ENCODE data around the gene NOTCH1. TPM values are rescaled to one million over a fixed set of nuclear protein-coding genes. Genes with fewer than 3 reads are reported as not detected.

The NOTCH1 gene
- total and polyA plus RNA-seq, 2 of the 8 experiments (the other 6 are each of a cell fraction or from before 2014, with no cell fraction given): 6.9 to 55.6 TPM

DNA sequence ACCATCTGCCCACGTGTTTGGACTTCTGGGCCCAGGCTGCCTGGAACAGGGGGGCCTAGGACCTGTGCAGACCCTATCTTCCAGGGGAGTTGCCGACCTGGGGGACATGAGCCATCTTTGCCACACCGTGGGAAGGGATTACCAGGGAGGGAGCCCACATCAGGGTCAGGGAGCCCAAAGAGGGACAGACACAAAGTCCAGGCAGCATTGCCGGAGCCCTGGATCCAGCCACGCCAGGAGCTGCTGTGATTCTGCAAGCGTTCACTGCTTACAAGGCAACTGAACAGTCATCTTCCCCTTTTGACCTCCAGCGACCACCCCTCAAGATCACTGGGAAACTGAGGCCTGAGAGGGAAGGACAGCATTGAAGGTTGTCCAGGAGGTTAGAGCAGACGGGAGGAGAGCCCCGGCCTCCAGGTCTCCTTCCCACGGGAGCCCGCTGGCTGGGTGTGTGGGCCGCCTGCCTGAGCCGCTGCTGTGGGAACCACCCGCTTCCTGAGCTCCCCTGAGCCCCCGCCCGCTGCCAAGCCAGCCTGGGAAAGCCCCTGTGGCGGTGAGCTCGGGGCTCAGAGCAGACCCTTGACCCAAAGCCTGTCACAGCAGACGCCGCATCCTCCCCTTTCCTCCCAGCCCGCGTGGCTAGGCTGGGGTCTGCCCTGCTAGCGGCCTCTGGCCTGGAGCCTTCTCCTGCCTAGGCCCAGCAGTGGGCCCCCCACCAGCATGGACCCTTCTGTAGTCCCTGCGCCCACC, 17.1 kb upstream of the NOTCH1 start (continued):
- TF ChIP-seq, protein P1, sequence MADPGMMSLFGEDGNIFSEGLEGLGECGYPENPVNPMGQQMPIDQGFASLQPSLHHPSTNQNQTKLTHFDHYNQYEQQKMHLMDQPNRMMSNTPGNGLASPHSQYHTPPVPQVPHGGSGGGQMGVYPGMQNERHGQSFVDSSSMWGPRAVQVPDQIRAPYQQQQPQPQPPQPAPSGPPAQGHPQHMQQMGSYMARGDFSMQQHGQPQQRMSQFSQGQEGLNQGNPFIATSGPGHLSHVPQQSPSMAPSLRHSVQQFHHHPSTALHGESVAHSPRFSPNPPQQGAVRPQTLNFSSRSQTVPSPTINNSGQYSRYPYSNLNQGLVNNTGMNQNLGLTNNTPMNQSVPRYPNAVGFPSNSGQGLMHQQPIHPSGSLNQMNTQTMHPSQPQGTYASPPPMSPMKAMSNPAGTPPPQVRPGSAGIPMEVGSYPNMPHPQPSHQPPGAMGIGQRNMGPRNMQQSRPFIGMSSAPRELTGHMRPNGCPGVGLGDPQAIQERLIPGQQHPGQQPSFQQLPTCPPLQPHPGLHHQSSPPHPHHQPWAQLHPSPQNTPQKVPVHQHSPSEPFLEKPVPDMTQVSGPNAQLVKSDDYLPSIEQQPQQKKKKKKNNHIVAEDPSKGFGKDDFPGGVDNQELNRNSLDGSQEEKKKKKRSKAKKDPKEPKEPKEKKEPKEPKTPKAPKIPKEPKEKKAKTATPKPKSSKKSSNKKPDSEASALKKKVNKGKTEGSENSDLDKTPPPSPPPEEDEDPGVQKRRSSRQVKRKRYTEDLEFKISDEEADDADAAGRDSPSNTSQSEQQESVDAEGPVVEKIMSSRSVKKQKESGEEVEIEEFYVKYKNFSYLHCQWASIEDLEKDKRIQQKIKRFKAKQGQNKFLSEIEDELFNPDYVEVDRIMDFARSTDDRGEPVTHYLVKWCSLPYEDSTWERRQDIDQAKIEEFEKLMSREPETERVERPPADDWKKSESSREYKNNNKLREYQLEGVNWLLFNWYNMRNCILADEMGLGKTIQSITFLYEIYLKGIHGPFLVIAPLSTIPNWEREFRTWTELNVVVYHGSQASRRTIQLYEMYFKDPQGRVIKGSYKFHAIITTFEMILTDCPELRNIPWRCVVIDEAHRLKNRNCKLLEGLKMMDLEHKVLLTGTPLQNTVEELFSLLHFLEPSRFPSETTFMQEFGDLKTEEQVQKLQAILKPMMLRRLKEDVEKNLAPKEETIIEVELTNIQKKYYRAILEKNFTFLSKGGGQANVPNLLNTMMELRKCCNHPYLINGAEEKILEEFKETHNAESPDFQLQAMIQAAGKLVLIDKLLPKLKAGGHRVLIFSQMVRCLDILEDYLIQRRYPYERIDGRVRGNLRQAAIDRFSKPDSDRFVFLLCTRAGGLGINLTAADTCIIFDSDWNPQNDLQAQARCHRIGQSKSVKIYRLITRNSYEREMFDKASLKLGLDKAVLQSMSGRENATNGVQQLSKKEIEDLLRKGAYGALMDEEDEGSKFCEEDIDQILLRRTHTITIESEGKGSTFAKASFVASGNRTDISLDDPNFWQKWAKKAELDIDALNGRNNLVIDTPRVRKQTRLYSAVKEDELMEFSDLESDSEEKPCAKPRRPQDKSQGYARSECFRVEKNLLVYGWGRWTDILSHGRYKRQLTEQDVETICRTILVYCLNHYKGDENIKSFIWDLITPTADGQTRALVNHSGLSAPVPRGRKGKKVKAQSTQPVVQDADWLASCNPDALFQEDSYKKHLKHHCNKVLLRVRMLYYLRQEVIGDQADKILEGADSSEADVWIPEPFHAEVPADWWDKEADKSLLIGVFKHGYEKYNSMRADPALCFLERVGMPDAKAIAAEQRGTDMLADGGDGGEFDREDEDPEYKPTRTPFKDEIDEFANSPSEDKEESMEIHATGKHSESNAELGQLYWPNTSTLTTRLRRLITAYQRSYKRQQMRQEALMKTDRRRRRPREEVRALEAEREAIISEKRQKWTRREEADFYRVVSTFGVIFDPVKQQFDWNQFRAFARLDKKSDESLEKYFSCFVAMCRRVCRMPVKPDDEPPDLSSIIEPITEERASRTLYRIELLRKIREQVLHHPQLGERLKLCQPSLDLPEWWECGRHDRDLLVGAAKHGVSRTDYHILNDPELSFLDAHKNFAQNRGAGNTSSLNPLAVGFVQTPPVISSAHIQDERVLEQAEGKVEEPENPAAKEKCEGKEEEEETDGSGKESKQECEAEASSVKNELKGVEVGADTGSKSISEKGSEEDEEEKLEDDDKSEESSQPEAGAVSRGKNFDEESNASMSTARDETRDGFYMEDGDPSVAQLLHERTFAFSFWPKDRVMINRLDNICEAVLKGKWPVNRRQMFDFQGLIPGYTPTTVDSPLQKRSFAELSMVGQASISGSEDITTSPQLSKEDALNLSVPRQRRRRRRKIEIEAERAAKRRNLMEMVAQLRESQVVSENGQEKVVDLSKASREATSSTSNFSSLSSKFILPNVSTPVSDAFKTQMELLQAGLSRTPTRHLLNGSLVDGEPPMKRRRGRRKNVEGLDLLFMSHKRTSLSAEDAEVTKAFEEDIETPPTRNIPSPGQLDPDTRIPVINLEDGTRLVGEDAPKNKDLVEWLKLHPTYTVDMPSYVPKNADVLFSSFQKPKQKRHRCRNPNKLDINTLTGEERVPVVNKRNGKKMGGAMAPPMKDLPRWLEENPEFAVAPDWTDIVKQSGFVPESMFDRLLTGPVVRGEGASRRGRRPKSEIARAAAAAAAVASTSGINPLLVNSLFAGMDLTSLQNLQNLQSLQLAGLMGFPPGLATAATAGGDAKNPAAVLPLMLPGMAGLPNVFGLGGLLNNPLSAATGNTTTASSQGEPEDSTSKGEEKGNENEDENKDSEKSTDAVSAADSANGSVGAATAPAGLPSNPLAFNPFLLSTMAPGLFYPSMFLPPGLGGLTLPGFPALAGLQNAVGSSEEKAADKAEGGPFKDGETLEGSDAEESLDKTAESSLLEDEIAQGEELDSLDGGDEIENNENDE (IDR thresholded peaks at IDR 0.05; ENCODE audit: insufficient replicate concordance, low read length): no peak
- no peak for TF ChIP-seq RAD21 (IDR thresholded peaks at IDR 0.05 in 1 of 2, conservative IDR thresholded peaks at IDR 0.05 in 1 of 2; ENCODE audit: low read depth in 2 of 2, low read length in 2 of 2)
- no peak for TF ChIP-seq CBX8 (IDR thresholded peaks at IDR 0.05; ENCODE audit: borderline replicate concordance, low read depth, low read length)
- no peak for TF ChIP-seq RXRA (IDR thresholded peaks at IDR 0.05; ENCODE audit: insufficient read depth, low read depth, low read length)
- no peak for TF ChIP-seq ASH2L (IDR thresholded peaks at IDR 0.05; ENCODE audit: low read length)
- TF ChIP-seq SIN3A (conservative IDR thresholded peaks at IDR 0.05 in 1 of 2, IDR thresholded peaks at IDR 0.05 in 1 of 2; ENCODE audit: low read depth in 1 of 2, low read length in 2 of 2): no peak
- TF ChIP-seq TAF1 (IDR thresholded peaks at IDR 0.05; ENCODE audit: low read depth, low read length): no peak
